Karpas-422 (cell line): ENCODE data around the gene NMRK1. TPM values are rescaled to one million over a fixed set of nuclear protein-coding genes. Genes with fewer than 3 reads are reported as not detected.

Source experiments
- DNase-seq: peaks from one replicate; pipeline ENCODE4 v3.0.0-alpha.2; 2015
- H2AFZ ChIP-seq: fragments of 200-600 bp; sonication (generic); 2 replicates; pipeline ENCODE4 v1.6.1; 2014; ENCODE audit warnings: antibody characterized with exemption, low read length, mixed read lengths
- H3K27ac ChIP-seq: fragments of 200-600 bp; sonication (generic); 2 replicates; pipeline ENCODE4 v1.5.1; 2014; ENCODE audit warnings: mild to moderate bottlenecking, low read length, moderate library complexity
- H3K27me3 ChIP-seq: fragments of 200-600 bp; sonication (generic); 2 replicates; pipeline ENCODE4 v1.6.1; 2014; ENCODE audit warnings: low read length, mixed read lengths
- H3K36me3 ChIP-seq: fragments of 200-600 bp; sonication (generic); 2 replicates; pipeline ENCODE4 v1.6.1; 2014; ENCODE audit warnings: low read length, mixed read lengths; ENCODE audit not compliant: insufficient read depth
- H3K4me1 ChIP-seq: fragments of 200-600 bp; sonication (generic); 2 replicates; pipeline ENCODE4 v1.6.1; 2014; ENCODE audit warnings: mild to moderate bottlenecking, low read length, mixed read lengths
- H3K4me2 ChIP-seq: fragments of 200-600 bp; sonication (generic); 2 replicates; pipeline ENCODE4 v1.6.1; 2014; ENCODE audit warnings: low read length, low read depth, mild to moderate bottlenecking; ENCODE audit not compliant: poor library complexity, severe bottlenecking
- H3K4me3 ChIP-seq: fragments of 200-600 bp; sonication (generic); 2 replicates; pipeline ENCODE4 v1.5.1; 2014; ENCODE audit warnings: mild to moderate bottlenecking, antibody characterized with exemption, low read length, mixed read lengths
- H3K79me2 ChIP-seq: fragments of 200-600 bp; sonication (generic); 2 replicates; pipeline ENCODE4 v1.6.1; 2014; ENCODE audit warnings: mild to moderate bottlenecking, low read length, mixed read lengths
- H3K9ac ChIP-seq: fragments of 200-600 bp; sonication (generic); 2 replicates; pipeline ENCODE4 v1.6.0; 2014; ENCODE audit warnings: low read length
- H3K9me2 ChIP-seq: fragments of 200-600 bp; sonication (generic), shearing (Covaris generic); replicated peaks from 2 replicates; pipeline ENCODE4 v1.6.0; 2014; ENCODE audit warnings: mild to moderate bottlenecking, low read length, moderate library complexity; ENCODE audit not compliant: insufficient read depth
- H3K9me3 ChIP-seq: fragments of 300-700, 200-600 bp; sonication (generic); 2 replicates; pipeline ENCODE4 v1.6.1; 2014; ENCODE audit warnings: low read length, mixed read lengths
- H4K20me1 ChIP-seq: fragments of 200-600 bp; sonication (generic); 2 replicates; pipeline ENCODE4 v1.6.1; 2014; ENCODE audit warnings: mild to moderate bottlenecking, antibody characterized with exemption, low read length, low read depth; ENCODE audit not compliant: insufficient read depth
- total RNA-seq: library from RNA; depleted of rRNA; stranded (reverse); fragments of >200 nt; shearing (Covaris generic); gene quantifications from 2 replicates; pipeline ENCODE4 v1.2.3, GENCODE V29; 2014; ENCODE audit warnings: low replicate concordance; rRNA removed

The NMRK1 gene
- 9.0 and 14.3 TPM in 2 replicates for total RNA-seq

DNA sequence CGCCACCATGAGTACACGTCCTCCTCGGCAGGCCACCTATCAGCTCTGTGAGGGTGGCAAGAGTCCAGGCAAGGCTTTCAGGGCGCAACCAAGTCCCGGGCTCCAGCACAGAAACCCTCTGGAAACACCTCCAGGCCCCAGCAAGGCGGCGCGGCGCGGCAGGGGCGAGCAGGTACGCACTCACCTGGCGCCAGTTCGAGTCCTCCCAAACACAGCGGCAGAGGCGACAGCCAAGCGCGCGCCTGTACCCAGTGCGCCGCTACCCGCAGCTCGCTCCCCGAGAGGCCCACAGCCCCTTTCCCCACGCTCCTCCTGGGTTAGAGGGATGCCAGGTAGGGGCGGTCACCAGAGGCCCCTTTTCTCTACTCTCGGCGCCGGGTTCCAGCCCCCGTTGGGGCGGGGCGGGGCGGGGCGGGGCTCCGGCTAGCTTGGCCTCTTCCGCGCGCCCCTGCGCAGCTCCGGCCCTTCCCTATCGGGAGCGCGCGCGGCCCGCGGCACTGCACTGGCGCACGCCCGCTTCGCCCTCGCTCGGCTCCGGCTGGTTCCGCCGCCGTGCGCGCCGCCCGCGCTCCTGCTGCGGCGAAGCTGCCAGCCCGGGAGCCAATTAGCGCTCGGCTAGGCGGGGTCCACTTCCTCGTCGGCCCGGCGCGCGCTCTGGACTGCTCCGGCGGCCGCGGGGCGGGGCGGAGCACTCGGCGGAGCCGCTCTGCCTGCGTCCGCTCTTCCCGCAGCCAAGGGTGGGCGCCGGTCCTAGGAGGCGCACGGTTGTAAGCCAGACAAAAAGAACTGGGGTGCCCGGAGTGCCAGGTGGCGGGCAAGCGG lies at the start of gene NMRK1, which contains the start of gene OSTF1:
Gene NMRK1 (minus strand): TSS at position 332 of the 822 bp plus-strand sequence. CDS start 5,040 bp downstream, outside the sequence.
Gene OSTF1 (plus strand): TSS at position 691 of the 822 bp plus-strand sequence. CDS start 179 bp downstream, outside the sequence.
- Histone ChIP-seq H3K79me2 (peaks cover 39% of the 10 kb centered on the region), H3K9me2 (no peaks in the 10 kb centered on the region), H3K27ac (peak within 1 kb of the TSS; percentile 76), H3K4me3 (peak within 1 kb of the TSS; percentile 88), H4K20me1 (no peaks in the 10 kb centered on the region), H3K9me3 (no peaks in the 10 kb centered on the region), H3K4me2 (peak within 1 kb of the TSS; percentile 88), H3K27me3 (no peaks in the 10 kb centered on the region), H3K4me1 (peaks cover 48% of the 10 kb centered on the region), H3K9ac (peak within 1 kb of the TSS; percentile 83), H3K36me3 (no peaks in the 10 kb centered on the region), H2AFZ (peak within 1 kb of the TSS; percentile 96)
- peak; percentile 98 for DNase-seq

- no peaks in the 10 kb centered on the region for H3K36me3 ChIP-seq
- no peak overlapping the region for H3K4me2 ChIP-seq
- H3K4me3 ChIP-seq: no peak overlapping the region
- no peaks in the 10 kb centered on the region for H3K27me3 ChIP-seq
- 0 out of 2 replicates have a peak, but pooled peaks cover under 1% of the 10 kb centered on the region for H3K79me2 ChIP-seq
- H3K9me2 ChIP-seq: no peaks in the 10 kb centered on the region
- H3K9ac ChIP-seq: no peak overlapping the region
- H3K4me1 ChIP-seq: no peaks in the 10 kb centered on the region
- H3K9me3 ChIP-seq: no peaks in the 10 kb centered on the region
- H3K27ac ChIP-seq: no peak overlapping the region
- no peaks in the 10 kb centered on the region for H4K20me1 ChIP-seq
- DNase-seq: no peak
- H2AFZ ChIP-seq: no peak overlapping the region
Observed at GRCh38 chr9:75134495-75134894, 46.5 kb upstream of the NMRK1 start.

DNA sequence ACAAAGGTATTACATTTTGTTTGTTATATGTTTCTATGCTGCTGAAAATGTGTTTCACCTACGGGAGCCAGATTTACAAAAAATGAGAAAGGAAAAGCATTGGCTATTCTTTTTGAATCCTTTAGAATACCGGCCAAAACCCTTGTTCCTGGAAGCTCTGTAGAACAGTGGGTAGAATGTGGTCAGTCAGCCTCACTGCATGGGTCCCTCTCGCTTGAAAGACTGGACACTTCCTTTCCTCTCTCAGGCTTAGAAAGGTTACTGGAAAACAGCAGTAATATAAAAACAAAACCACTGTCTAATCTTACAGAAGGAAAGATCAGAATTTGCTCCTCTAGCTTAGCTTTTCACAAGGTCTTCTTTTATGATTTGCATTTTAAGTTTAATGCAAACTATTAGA lies 45.4 kb upstream of the NMRK1 start:
- no peak for DNase-seq
- H3K4me1 ChIP-seq: no peaks in the 10 kb centered on the region
- peaks cover 9% of the 10 kb centered on the region; the same call in 1 of the 2 replicates for H3K79me2 ChIP-seq
- H3K9me2 ChIP-seq: no peaks in the 10 kb centered on the region
- no peaks in the 10 kb centered on the region for H4K20me1 ChIP-seq
- H2AFZ ChIP-seq: no peak overlapping the region
- H3K4me2 ChIP-seq: no peak overlapping the region
- H3K27ac ChIP-seq: no peak overlapping the region
- no peaks in the 10 kb centered on the region for H3K27me3 ChIP-seq
- H3K4me3 ChIP-seq: no peak overlapping the region
- no peaks in the 10 kb centered on the region for H3K9me3 ChIP-seq
- H3K9ac ChIP-seq: no peak overlapping the region
- H3K36me3 ChIP-seq: no peaks in the 10 kb centered on the region

DNA sequence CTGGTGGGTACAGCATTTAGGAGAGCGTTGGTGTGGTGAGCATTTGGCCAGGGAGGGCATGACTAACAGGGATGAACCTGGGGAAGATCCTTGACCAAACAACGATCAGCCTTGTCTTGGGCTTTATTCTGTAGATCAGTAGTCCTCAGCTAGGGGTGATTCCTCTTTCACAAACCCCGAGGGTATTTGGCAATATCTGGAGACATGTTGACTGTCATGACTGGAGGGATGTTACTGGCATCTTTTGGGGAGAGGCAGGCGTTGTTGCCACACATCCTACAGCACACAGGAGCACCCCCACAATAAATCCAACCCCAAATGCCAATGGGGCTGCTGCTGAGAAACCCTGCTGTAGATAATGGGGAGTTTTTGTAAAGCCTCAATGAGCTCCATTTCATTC lies 44.3 kb upstream of the NMRK1 start:
- no peak overlapping the region for H2AFZ ChIP-seq
- H3K4me3 ChIP-seq: no peak overlapping the region
- H3K79me2 ChIP-seq: peaks cover 17% of the 10 kb centered on the region
- no peaks in the 10 kb centered on the region for H4K20me1 ChIP-seq
- no peaks in the 10 kb centered on the region for H3K27me3 ChIP-seq
- no peaks in the 10 kb centered on the region for H3K9me3 ChIP-seq
- no peak for DNase-seq
- no peak overlapping the region for H3K9ac ChIP-seq
- H3K27ac ChIP-seq: no peak overlapping the region
- no peaks in the 10 kb centered on the region for H3K4me1 ChIP-seq
- H3K4me2 ChIP-seq: no peak overlapping the region
- no peaks in the 10 kb centered on the region for H3K9me2 ChIP-seq
- no peaks in the 10 kb centered on the region for H3K36me3 ChIP-seq

GRCh38 chr9:75131700-75132099 lies 43.7 kb upstream of the NMRK1 start:
- Histone ChIP-seq H3K36me3 (no peaks in the 10 kb centered on the region), H3K4me1 (no peaks in the 10 kb centered on the region), H3K9ac (no peak overlapping the region), H3K9me2 (no peaks in the 10 kb centered on the region), H4K20me1 (no peaks in the 10 kb centered on the region), H3K79me2 (peaks cover 19% of the 10 kb centered on the region), H3K4me2 (no peak overlapping the region), H3K27me3 (no peaks in the 10 kb centered on the region), H3K27ac (no peak overlapping the region), H3K9me3 (no peaks in the 10 kb centered on the region), H2AFZ (no peak overlapping the region), H3K4me3 (no peak overlapping the region)
- no peak for DNase-seq

DNA sequence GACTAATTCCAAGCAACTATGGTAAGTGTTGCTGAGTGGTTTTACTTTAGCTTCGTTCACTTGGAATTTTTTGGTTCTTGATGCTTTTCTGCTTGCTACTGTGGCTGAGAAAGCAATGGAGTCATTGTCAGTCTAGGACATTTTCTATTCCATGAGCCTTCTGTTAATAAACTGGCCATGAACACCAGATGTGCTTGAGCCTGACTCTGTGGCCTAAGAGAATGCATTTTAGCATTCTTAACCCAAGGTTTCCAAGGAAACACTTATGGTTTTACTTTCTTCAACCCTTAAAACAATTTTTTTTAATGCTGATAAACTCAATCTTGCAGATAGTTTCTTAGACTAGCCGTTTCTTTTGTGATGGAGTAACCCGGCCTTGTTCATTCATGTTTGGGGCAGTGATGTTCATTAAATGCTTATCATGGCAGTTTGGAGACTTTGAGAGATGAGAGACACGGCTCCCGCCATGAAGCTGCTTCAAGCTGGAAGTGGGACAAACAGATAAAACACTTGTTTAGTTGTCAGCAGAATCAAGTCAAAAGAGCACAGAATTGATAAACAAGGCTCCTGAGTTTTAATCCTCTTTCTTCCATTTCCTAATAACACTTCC lies 42.8 kb upstream of the NMRK1 start:
- Histone ChIP-seq H3K9ac (no peak overlapping the region), H3K4me1 (no peaks in the 10 kb centered on the region), H3K4me2 (no peak overlapping the region), H3K9me3 (no peaks in the 10 kb centered on the region), H3K36me3 (no peaks in the 10 kb centered on the region), H2AFZ (no peak overlapping the region), H3K4me3 (no peak overlapping the region), H4K20me1 (no peaks in the 10 kb centered on the region), H3K27me3 (no peaks in the 10 kb centered on the region), H3K27ac (no peak overlapping the region), H3K79me2 (peaks cover 27% of the 10 kb centered on the region), H3K9me2 (no peaks in the 10 kb centered on the region)
- no peak for DNase-seq

DNA sequence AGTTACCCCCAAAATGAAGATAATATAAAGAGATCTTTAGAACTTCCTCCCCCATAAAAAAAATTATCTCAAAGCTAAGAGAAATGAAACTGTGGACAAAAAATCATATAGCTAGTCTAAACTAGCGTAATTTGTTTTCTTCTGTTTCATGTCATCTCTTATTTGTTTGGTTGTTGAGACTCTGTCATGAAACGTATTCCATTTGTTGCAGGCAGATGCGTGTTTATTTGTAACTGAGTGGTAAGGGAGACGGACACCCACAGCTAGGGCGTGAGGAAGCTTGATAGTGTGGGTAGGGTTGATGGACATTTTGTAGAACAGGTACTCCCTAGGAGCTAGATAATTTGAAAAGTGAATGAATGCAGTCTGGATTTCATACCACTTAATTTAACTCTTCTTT lies 42.2 kb upstream of the NMRK1 start:
- no peak overlapping the region for H3K4me3 ChIP-seq
- no peaks in the 10 kb centered on the region for H3K9me2 ChIP-seq
- DNase-seq: no peak
- H3K9ac ChIP-seq: no peak overlapping the region
- H3K79me2 ChIP-seq: peaks cover 31% of the 10 kb centered on the region
- no peaks in the 10 kb centered on the region for H3K27me3 ChIP-seq
- no peak overlapping the region for H3K27ac ChIP-seq
- no peaks in the 10 kb centered on the region for H3K9me3 ChIP-seq
- no peak overlapping the region for H3K4me2 ChIP-seq
- H2AFZ ChIP-seq: no peak overlapping the region
- no peaks in the 10 kb centered on the region for H3K36me3 ChIP-seq
- H3K4me1 ChIP-seq: no peaks in the 10 kb centered on the region
- no peaks in the 10 kb centered on the region for H4K20me1 ChIP-seq

DNA sequence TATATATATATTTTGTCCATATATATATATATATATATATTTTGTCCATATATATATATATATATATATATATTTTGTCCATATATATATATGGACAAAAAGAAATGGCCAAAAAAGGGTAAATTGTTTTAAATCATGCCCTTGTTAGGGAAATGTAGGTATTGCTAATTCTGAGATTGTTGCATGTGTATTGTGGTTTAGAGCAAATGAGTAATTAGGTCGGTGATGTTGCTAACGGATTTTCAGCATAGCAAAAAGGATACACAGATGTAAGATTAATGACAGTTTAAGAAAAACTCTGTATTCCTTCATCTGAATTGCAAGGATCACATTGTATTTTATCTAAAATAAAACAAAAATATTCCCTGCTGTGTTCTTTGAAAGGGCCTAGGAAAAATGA lies 40.6 kb upstream of the NMRK1 start:
- H4K20me1 ChIP-seq: no peaks in the 10 kb centered on the region
- no peaks in the 10 kb centered on the region for H3K36me3 ChIP-seq
- H3K4me2 ChIP-seq: no peak overlapping the region

More for the DNA sequence above, 40.6 kb upstream of the NMRK1 start:
- Histone ChIP-seq H3K9me3 (no peaks in the 10 kb centered on the region), H3K9me2 (no peaks in the 10 kb centered on the region), H3K27me3 (no peaks in the 10 kb centered on the region), H3K79me2 (peaks cover 45% of the 10 kb centered on the region), H3K27ac (no peak overlapping the region), H3K9ac (no peak overlapping the region), H2AFZ (no peak overlapping the region), H3K4me3 (no peak overlapping the region), H3K4me1 (no peaks in the 10 kb centered on the region)
- DNase-seq: no peak
